Astrocyte (in vitro differentiated cells and primary cell): ENCODE measurements around the gene MPST. TPM values are rescaled to one million over a fixed set of nuclear protein-coding genes. Genes with fewer than 3 reads are reported as not detected.

Experiments used
- DNase-seq: peaks from one replicate; pipeline ENCODE4 v3.0.0-alpha.2; 2010; ENCODE audit warnings: low read depth
- FAIRE-seq: peaks from 2 replicates; lab custom pipeline; 2011; peaks lifted over from hg19 to GRCh38; lab: Jason Lieb, UNC
- H2AFZ ChIP-seq: 2 replicates; pipeline ENCODE4 v1.6.0; 2012; ENCODE audit warnings: low read depth, low read length, inconsistent platforms
- H3K27ac ChIP-seq: 2 replicates; pipeline ENCODE4 v1.5.1; 2011; ENCODE audit warnings: low read depth, low read length, inconsistent platforms
- H3K27me3 ChIP-seq: 2 replicates; pipeline ENCODE4 v1.6.0; 2011; ENCODE audit warnings: low read length, inconsistent platforms; ENCODE audit not compliant: insufficient read depth
- H3K36me3 ChIP-seq: 2 replicates; pipeline ENCODE4 v1.5.1; 2011; ENCODE audit warnings: low read length, inconsistent platforms; ENCODE audit not compliant: insufficient read depth
- H3K4me1 ChIP-seq: 2 replicates; pipeline ENCODE4 v1.5.1; 2011; ENCODE audit warnings: low read length, inconsistent platforms; ENCODE audit not compliant: insufficient read depth
- H3K4me2 ChIP-seq: 2 replicates; pipeline ENCODE4 v1.6.0; 2012; ENCODE audit warnings: low read length, inconsistent platforms
- H3K4me3 ChIP-seq: 2 replicates; pipeline ENCODE4 v1.5.1; 2011; ENCODE audit warnings: low read depth, mild to moderate bottlenecking, low read length, inconsistent platforms; ENCODE audit not compliant: insufficient read depth
- H3K79me2 ChIP-seq: 2 replicates; pipeline ENCODE4 v1.6.0; 2012; ENCODE audit warnings: mild to moderate bottlenecking, low read length, inconsistent platforms; ENCODE audit not compliant: insufficient read depth
- H3K9ac ChIP-seq: 2 replicates; pipeline ENCODE4 v1.6.0; 2012; ENCODE audit warnings: mild to moderate bottlenecking, low read length, inconsistent platforms
- H3K9me3 ChIP-seq: 2 replicates; pipeline ENCODE4 v1.5.1; 2012; ENCODE audit warnings: low read depth, mild to moderate bottlenecking, low read length, inconsistent platforms; ENCODE audit not compliant: insufficient read depth
- H4K20me1 ChIP-seq: 2 replicates; pipeline ENCODE4 v1.6.0; 2012; ENCODE audit warnings: low read length, inconsistent platforms; ENCODE audit not compliant: insufficient read depth
- H3K27ac Mint-ChIP-seq: one replicate; pipeline ENCODE4 v1.8.0; 2021; ENCODE audit warnings: mild to moderate bottlenecking, mixed read lengths; ENCODE audit not compliant: unreplicated experiment
- H3K27me3 Mint-ChIP-seq: one replicate; pipeline ENCODE4 v1.8.0; 2021; ENCODE audit warnings: low read depth, mixed read lengths; ENCODE audit not compliant: unreplicated experiment
- H3K36me3 Mint-ChIP-seq: one replicate; pipeline ENCODE4 v1.8.0; 2021; ENCODE audit warnings: low read depth, mixed read lengths; ENCODE audit not compliant: unreplicated experiment
- H3K4me1 Mint-ChIP-seq: one replicate; pipeline ENCODE4 v1.8.0; 2021; ENCODE audit warnings: low read depth, mixed read lengths; ENCODE audit not compliant: unreplicated experiment
- H3K4me3 Mint-ChIP-seq: one replicate; pipeline ENCODE4 v1.8.0; 2021; ENCODE audit warnings: mild to moderate bottlenecking, moderate library complexity, mixed read lengths; ENCODE audit not compliant: unreplicated experiment
- H3K9me3 Mint-ChIP-seq: one replicate; pipeline ENCODE4 v1.8.0; 2021; ENCODE audit warnings: mild to moderate bottlenecking, mixed read lengths; ENCODE audit not compliant: unreplicated experiment
- CTCF ChIP-seq: IDR thresholded peaks from 2 replicates; pipeline ENCODE4 v1.5.1; 2011; ENCODE audit warnings: low read depth, mild to moderate bottlenecking, inconsistent platforms, low read length, moderate library complexity; ENCODE audit not compliant: insufficient read depth
- EZH2 ChIP-seq: IDR thresholded peaks from 2 replicates; pipeline ENCODE4 v1.6.1; 2012; ENCODE audit warnings: mild to moderate bottlenecking, low read length, inconsistent platforms; ENCODE audit not compliant: insufficient read depth
- total RNA-seq: library from RNA; stranded (reverse); gene quantifications from 2 replicates; pipeline ENCODE4 v1.2.1, GENCODE V29; 2021

The MPST gene
- total RNA-seq, 1 donor from 2014 or later: 67.8 TPM

DNA sequence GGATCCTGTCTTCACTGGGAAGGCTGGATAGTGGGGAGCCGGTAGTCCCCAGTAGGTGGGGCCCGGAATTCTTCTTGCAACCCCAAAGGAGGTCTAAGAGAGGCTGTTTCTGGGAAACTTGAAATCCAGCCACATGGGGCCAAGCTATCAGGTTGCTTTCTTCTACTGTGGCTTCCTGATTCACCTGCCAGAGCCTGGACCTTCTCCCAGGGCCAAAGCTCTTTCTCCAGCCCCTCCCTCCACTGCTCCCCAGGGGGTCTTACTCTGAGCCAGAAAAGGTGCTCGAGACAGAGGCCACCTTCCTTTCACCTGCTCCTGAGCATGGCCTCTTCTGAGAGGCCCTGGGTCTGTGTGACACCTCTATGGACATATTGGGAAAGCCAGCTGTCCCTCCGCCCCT, 9.4 kb upstream of the MPST start:
- H3K9me3 Mint-ChIP-seq: peaks cover 10% of the 10 kb centered on the region

GRCh38 chr22:37010976-37011375, 8.6 kb upstream of the MPST start:
- FAIRE-seq (no peak), DNase-seq (no peak)
- no peak overlapping the region for H3K4me3 ChIP-seq
- H3K27me3 Mint-ChIP-seq: peaks cover 34% of the 10 kb centered on the region
- peaks cover 12% of the 10 kb centered on the region for H3K27me3 ChIP-seq
- H3K79me2 ChIP-seq: no peaks in the 10 kb centered on the region
- TF ChIP-seq CTCF (no peak), EZH2 (no peak)
- H3K4me3 Mint-ChIP-seq: no peak overlapping the region
- H3K36me3 ChIP-seq: no peaks in the 10 kb centered on the region
- no peak overlapping the region for H2AFZ ChIP-seq
- H3K27ac Mint-ChIP-seq: no peak overlapping the region
- H3K9me3 Mint-ChIP-seq: peaks cover 5% of the 10 kb centered on the region
- peaks cover 13% of the 10 kb centered on the region for H4K20me1 ChIP-seq
- H3K9ac ChIP-seq: no peak overlapping the region
- no peak overlapping the region for H3K4me2 ChIP-seq
- H3K9me3 ChIP-seq: no peaks in the 10 kb centered on the region
- H3K27ac ChIP-seq: no peak overlapping the region
- peaks cover 3% of the 10 kb centered on the region for H3K4me1 Mint-ChIP-seq
- no peaks in the 10 kb centered on the region for H3K4me1 ChIP-seq
- H3K36me3 Mint-ChIP-seq: peaks cover 6% of the 10 kb centered on the region

More for the DNA sequence above, 9.4 kb upstream of the MPST start:
- Histone ChIP-seq H3K4me3 (no peak overlapping the region), H3K4me1 (no peaks in the 10 kb centered on the region), H3K79me2 (no peaks in the 10 kb centered on the region), H2AFZ (no peak overlapping the region), H3K9me3 (no peaks in the 10 kb centered on the region), H4K20me1 (peaks cover 9% of the 10 kb centered on the region), H3K9ac (no peak overlapping the region), H3K27ac (no peak overlapping the region), H3K36me3 (no peaks in the 10 kb centered on the region), H3K27me3 (peaks cover 17% of the 10 kb centered on the region), H3K4me2 (no peak overlapping the region)
- FAIRE-seq (no peak), DNase-seq (no peak)
- Mint-ChIP-seq H3K4me3 (no peak overlapping the region), H3K27me3 (peaks cover 39% of the 10 kb centered on the region), H3K27ac (no peak overlapping the region), H3K4me1 (peaks cover 2% of the 10 kb centered on the region), H3K36me3 (peaks cover 4% of the 10 kb centered on the region)
- no peak for TF ChIP-seq EZH2
- no peak for TF ChIP-seq CTCF

GRCh38 chr22:37011472-37011871, 8.1 kb upstream of the MPST start:
- DNase-seq (no peak), FAIRE-seq (no peak)
- Mint-ChIP-seq H3K36me3 (peaks cover 6% of the 10 kb centered on the region), H3K27ac (no peak overlapping the region), H3K27me3 (peaks cover 32% of the 10 kb centered on the region), H3K9me3 (peaks cover 2% of the 10 kb centered on the region), H3K4me3 (no peak overlapping the region), H3K4me1 (peaks cover 4% of the 10 kb centered on the region)
- TF ChIP-seq EZH2: no peak
- no peak for TF ChIP-seq CTCF
- no peaks in the 10 kb centered on the region for H3K36me3 ChIP-seq
- no peak overlapping the region for H3K9ac ChIP-seq
- H3K9me3 ChIP-seq: no peaks in the 10 kb centered on the region
- no peaks in the 10 kb centered on the region for H3K4me1 ChIP-seq
- H3K79me2 ChIP-seq: no peaks in the 10 kb centered on the region
- no peak overlapping the region for H3K4me2 ChIP-seq
- no peak overlapping the region for H2AFZ ChIP-seq
- peaks cover 12% of the 10 kb centered on the region for H3K27me3 ChIP-seq
- no peak overlapping the region for H3K27ac ChIP-seq
- H3K4me3 ChIP-seq: no peak overlapping the region
- H4K20me1 ChIP-seq: peaks cover 18% of the 10 kb centered on the region
